Right atrium auricular region (tissue), 2 donors: ENCODE results near the gene ZNF280D. TPM values are rescaled to one million over a fixed set of nuclear protein-coding genes. Genes with fewer than 3 reads are reported as not detected.

Source experiments
- DNase-seq: peaks from one replicate; pipeline ENCODE4 v3.0.0-alpha.2; 2019; ENCODE audit warnings: low spot score
- H3K27ac ChIP-seq, 2 donors: fragments of 200-600 bp; sonication (generic); 1 replicate in 1 of 2; 2 replicates in 1 of 2; pipeline ENCODE4 v1.5.1; 2016 to 2019
- H3K27me3 ChIP-seq, 2 donors: fragments of 200-600 bp; sonication (generic); one replicate each; pipeline versions ENCODE4 v1.5.1 to v1.6.0; 2017 to 2019
- H3K36me3 ChIP-seq: fragments of 200-600 bp; sonication (generic); one replicate; pipeline ENCODE4 v1.5.1; 2016
- H3K4me1 ChIP-seq, 2 donors: fragments of 200-600 bp; sonication (generic); one replicate each; pipeline versions ENCODE4 v1.5.1 to v1.6.0; 2017 to 2019
- H3K4me3 ChIP-seq, 2 donors: fragments of 200-600 bp; sonication (generic); 1 replicate in 1 of 2; 2 replicates in 1 of 2; pipeline ENCODE4 v1.5.1; 2017 to 2019; ENCODE audit warnings: mild to moderate bottlenecking in 1 of 2, moderate library complexity in 1 of 2
- H3K9me3 ChIP-seq, 2 donors: fragments of 200-600 bp; sonication (generic); one replicate each; pipeline ENCODE4 v1.5.1; 2019
- total RNA-seq, 2 donors: library from RNA; depleted of rRNA; stranded (reverse); fragments of >200 nt; gene quantifications; one replicate each; pipeline ENCODE4 v1.1.0, GENCODE V29; 2016
- TF ChIP-seq, protein P1 (sequence below), 2 donors: fragments of 200-600 bp; sonication (generic); IDR thresholded peaks; one replicate each; pipeline ENCODE4 v1.5.1; 2019; ENCODE audit warnings: antibody characterized with exemption in 2 of 2

The ZNF280D gene
- total RNA-seq, 2 donors from 2014 or later, result 18.4 to 20.2 TPM

- no peak overlapping the region for H3K4me3 ChIP-seq
- TF ChIP-seq, protein P1, sequence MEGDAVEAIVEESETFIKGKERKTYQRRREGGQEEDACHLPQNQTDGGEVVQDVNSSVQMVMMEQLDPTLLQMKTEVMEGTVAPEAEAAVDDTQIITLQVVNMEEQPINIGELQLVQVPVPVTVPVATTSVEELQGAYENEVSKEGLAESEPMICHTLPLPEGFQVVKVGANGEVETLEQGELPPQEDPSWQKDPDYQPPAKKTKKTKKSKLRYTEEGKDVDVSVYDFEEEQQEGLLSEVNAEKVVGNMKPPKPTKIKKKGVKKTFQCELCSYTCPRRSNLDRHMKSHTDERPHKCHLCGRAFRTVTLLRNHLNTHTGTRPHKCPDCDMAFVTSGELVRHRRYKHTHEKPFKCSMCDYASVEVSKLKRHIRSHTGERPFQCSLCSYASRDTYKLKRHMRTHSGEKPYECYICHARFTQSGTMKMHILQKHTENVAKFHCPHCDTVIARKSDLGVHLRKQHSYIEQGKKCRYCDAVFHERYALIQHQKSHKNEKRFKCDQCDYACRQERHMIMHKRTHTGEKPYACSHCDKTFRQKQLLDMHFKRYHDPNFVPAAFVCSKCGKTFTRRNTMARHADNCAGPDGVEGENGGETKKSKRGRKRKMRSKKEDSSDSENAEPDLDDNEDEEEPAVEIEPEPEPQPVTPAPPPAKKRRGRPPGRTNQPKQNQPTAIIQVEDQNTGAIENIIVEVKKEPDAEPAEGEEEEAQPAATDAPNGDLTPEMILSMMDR (IDR thresholded peaks at IDR 0.05), result no peak
- no peaks in the 10 kb centered on the region for H3K9me3 ChIP-seq
- no peaks in the 10 kb centered on the region for H3K4me1 ChIP-seq
- no peak overlapping the region for H3K27ac ChIP-seq
- no peak for DNase-seq
- H3K27me3 ChIP-seq, result no peaks in the 10 kb centered on the region
- H3K36me3 ChIP-seq, result peaks cover 49% of the 10 kb centered on the region
Observed at GRCh38 chr15:56699743-56700142, 33.6 kb downstream of the ZNF280D start.

DNA sequence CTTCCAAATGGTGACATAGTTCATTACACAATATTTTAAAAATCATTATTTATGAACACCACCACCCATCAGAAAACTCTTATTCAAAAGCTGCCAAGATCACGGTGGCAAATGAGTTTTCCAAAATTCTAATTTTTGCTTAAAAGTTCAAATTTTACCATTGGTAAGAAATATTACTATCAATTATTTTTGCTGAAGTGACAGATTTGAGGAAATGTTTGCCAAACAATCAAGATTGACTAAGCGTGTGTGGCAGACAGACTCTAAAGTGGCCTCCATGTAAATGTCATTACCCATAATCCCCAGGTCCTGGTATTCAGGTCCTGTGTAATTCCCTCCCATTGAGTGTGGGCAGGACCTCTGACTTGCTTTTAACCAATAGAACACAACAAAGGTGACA lies 35.0 kb downstream of the ZNF280D start:
- Histone ChIP-seq H3K36me3 (peaks cover 39% of the 10 kb centered on the region), H3K4me3 (no peak overlapping the region)
- TF ChIP-seq, protein P1 (IDR thresholded peaks at IDR 0.05), result no peak

DNA sequence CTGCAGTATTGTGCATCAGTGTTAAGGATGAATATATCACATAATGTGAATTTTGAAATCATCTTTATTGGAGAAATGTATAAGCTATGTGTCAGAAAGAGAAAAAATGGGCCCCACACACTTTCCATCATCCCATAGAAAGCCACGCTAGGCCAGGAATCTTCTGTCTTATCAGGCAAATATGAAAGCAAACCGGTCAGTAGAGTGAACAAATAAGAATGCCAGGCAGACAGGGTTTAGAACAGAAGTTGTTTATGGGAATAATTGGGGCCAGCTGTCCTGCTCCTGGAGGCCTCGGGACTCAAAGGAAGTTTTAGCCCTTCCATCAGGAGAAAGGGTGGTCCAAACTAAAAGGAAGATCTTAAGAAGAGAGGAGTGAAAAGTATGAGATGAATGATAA lies 39.5 kb downstream of the ZNF280D start:
- Histone ChIP-seq H3K27ac (no peak overlapping the region), H3K4me1 (no peaks in the 10 kb centered on the region), H3K36me3 (peaks cover 7% of the 10 kb centered on the region), H3K4me3 (no peak overlapping the region), H3K27me3 (no peaks in the 10 kb centered on the region), H3K9me3 (no peaks in the 10 kb centered on the region)
- no peak for DNase-seq
- TF ChIP-seq, protein P1 (IDR thresholded peaks at IDR 0.05), result no peak

More for the DNA sequence above, 35.0 kb downstream of the ZNF280D start:
- no peak overlapping the region for H3K27ac ChIP-seq
- no peaks in the 10 kb centered on the region for H3K4me1 ChIP-seq
- no peaks in the 10 kb centered on the region for H3K27me3 ChIP-seq
- no peaks in the 10 kb centered on the region for H3K9me3 ChIP-seq
- no peak for DNase-seq

- H3K27me3 ChIP-seq, result no peaks in the 10 kb centered on the region
- H3K4me1 ChIP-seq, result no peaks in the 10 kb centered on the region
- no peak overlapping the region for H3K4me3 ChIP-seq
- H3K27ac ChIP-seq, result no peak overlapping the region
- no peak for DNase-seq
- H3K9me3 ChIP-seq, result no peaks in the 10 kb centered on the region
- H3K36me3 ChIP-seq, result peaks cover 8% of the 10 kb centered on the region
- TF ChIP-seq, protein P1 (IDR thresholded peaks at IDR 0.05), result no peak
Observed at GRCh38 chr15:56690733-56691132, 42.6 kb downstream of the ZNF280D start.

DNA sequence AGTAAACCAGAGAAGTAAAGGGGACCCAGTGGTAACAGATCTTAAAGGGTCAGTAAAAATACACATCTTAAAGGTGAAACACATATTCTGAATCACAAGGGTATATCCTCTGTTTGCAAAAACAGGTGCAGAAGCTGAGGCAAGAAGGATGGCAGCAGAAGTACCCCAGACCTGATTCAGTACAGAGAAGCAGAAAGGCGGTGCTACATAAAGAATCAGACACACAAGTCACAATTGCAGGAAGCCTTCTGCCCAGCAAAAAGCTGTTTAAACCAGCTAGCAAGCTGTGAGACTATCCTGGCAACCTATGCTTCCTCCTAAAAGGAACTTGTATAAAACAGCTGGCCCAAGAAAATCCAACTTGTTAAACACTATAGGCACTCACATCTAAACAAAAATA lies 49.4 kb downstream of the ZNF280D start:
- no peak overlapping the region for H3K4me3 ChIP-seq
- TF ChIP-seq, protein P1 (IDR thresholded peaks at IDR 0.05), result no peak
- no peaks in the 10 kb centered on the region for H3K27me3 ChIP-seq
- no peaks in the 10 kb centered on the region for H3K9me3 ChIP-seq
- H3K27ac ChIP-seq, result no peak overlapping the region
- H3K36me3 ChIP-seq, result peaks cover 8% of the 10 kb centered on the region
- DNase-seq, result no peak
- peaks cover 0 to 12% of the 10 kb centered on the region in 2 donors for H3K4me1 ChIP-seq

DNA sequence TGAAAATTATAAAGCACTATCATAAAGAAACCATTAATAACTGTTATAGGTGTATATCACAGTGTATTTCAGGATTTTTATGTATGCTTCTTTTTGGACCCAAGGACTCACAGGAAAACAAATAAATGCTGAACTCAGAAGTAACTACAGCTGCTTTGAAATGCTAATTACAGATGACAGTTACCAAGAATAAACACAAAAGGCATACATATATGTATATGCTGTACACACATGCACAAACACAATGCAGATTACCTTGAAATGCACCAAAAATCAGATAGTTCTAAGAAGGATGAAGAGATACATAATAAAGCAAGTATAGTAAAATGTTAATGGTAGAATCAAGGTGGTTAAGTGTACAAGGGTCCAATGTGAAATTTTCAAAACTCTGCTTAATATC lies 52.2 kb downstream of the ZNF280D start:
- TF ChIP-seq, protein P1 (IDR thresholded peaks at IDR 0.05), result no peak
- H3K27ac ChIP-seq, result no peak overlapping the region
- peaks cover 4% of the 10 kb centered on the region for H3K36me3 ChIP-seq
- H3K4me1 ChIP-seq, result peaks cover 0 to 12% of the 10 kb centered on the region in 2 donors
- H3K4me3 ChIP-seq, result no peak overlapping the region
- DNase-seq, result no peak
- no peaks in the 10 kb centered on the region for H3K9me3 ChIP-seq
- H3K27me3 ChIP-seq, result no peaks in the 10 kb centered on the region
